Measurements from ENCODE around the gene PUS3.

DNA sequence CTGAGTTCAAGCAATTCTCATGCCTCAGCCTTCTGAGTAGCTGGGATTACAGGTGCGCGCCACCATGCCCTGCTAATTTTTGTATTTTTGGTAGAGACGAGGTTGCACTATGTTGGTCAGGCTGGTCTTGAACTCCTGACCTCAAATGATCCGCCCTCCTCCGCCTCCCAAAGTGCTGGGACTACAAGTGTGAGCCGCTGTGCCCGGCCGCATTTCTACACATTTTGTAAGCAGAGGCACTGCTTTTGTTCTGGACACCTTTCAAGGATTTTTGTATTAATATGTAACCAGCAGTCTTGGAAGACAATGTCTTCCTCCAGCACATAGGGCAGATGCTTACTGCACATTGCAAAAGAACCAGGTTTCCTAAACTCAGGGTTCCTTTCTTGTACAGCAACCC is 31.5 kb upstream of the PUS3 start:
- TF ChIP-seq, protein P1, sequence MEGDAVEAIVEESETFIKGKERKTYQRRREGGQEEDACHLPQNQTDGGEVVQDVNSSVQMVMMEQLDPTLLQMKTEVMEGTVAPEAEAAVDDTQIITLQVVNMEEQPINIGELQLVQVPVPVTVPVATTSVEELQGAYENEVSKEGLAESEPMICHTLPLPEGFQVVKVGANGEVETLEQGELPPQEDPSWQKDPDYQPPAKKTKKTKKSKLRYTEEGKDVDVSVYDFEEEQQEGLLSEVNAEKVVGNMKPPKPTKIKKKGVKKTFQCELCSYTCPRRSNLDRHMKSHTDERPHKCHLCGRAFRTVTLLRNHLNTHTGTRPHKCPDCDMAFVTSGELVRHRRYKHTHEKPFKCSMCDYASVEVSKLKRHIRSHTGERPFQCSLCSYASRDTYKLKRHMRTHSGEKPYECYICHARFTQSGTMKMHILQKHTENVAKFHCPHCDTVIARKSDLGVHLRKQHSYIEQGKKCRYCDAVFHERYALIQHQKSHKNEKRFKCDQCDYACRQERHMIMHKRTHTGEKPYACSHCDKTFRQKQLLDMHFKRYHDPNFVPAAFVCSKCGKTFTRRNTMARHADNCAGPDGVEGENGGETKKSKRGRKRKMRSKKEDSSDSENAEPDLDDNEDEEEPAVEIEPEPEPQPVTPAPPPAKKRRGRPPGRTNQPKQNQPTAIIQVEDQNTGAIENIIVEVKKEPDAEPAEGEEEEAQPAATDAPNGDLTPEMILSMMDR (IDR thresholded peaks at IDR 0.05; ENCODE audit: insufficient read depth, low read depth, low read length) = no peak
- TF ChIP-seq EZH2 (IDR thresholded peaks at IDR 0.05; ENCODE audit: insufficient read depth, low read length) = no peak

All from astrocyte (in vitro differentiated cells and primary cell).